ENCODE data around the gene CHST3.
A peak's percentile ranks its signal among the peaks of the same experiment; 100 is the strongest.

Gene CHST3

DNA sequence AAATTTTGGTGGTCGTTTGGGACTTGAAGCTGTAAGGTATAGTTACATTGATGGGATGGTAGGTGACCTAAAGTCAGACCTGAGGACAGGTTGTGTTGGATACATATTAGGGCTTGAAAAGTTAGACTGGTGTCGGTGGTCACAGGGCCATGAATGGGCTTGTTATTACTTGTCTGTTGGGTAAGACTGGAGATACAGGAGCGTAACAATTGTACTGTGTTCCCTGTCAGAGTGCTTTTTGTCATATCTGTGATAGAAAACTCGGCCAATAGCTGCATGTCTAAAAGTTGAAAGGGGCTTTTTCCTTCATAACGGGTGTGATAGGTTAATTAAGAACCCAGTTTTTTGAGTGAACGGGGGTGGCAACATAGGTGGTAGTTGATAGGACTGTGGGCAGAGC, 13.5 kb upstream of the CHST3 start:
- Histone ChIP-seq H3K4me3 (no peak overlapping the region), H3K27ac (no peak overlapping the region), H3K9me3 (peaks cover 7 to 32% (median 24%) of the 10 kb centered on the region in 3 donors), H3K27me3 (no peaks in the 10 kb centered on the region), H3K36me3 (no peaks in the 10 kb centered on the region), H3K4me1 (no peaks in the 10 kb centered on the region)
- intact Hi-C loops (cut with DNase I; ENCODE audit: low total_unique reads): no loop called here
- TF ChIP-seq, protein P1, sequence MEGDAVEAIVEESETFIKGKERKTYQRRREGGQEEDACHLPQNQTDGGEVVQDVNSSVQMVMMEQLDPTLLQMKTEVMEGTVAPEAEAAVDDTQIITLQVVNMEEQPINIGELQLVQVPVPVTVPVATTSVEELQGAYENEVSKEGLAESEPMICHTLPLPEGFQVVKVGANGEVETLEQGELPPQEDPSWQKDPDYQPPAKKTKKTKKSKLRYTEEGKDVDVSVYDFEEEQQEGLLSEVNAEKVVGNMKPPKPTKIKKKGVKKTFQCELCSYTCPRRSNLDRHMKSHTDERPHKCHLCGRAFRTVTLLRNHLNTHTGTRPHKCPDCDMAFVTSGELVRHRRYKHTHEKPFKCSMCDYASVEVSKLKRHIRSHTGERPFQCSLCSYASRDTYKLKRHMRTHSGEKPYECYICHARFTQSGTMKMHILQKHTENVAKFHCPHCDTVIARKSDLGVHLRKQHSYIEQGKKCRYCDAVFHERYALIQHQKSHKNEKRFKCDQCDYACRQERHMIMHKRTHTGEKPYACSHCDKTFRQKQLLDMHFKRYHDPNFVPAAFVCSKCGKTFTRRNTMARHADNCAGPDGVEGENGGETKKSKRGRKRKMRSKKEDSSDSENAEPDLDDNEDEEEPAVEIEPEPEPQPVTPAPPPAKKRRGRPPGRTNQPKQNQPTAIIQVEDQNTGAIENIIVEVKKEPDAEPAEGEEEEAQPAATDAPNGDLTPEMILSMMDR (IDR thresholded peaks at IDR 0.05): no peak
- DNase-seq: no peak

DNA sequence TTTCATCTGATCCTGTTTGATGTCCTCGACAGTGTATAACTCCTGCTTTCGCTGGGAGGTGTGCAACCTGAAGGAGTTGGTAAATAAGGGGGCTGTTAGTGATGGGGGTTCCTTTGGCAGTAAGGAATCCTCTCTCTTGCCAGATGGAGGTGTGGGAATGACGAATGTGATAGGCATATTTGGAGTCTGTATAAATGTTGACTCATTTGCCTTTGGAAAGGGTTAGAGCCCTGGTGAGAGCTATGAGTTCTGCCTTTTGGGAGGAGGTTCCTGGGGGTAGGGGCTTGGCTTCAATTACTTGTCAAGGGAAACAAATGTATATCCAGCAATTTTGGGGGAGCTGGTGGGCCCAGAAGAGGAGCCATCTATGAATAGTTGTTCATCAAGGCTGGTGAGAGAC, 11.4 kb upstream of the CHST3 start:
- peaks cover 0 to 11% (median 5%) of the 10 kb centered on the region in 3 donors for H3K9me3 ChIP-seq
- H3K36me3 ChIP-seq: no peaks in the 10 kb centered on the region
- H3K4me3 ChIP-seq: no peak overlapping the region
- H3K27me3 ChIP-seq: no peaks in the 10 kb centered on the region
- no peaks in the 10 kb centered on the region for H3K4me1 ChIP-seq
- intact Hi-C loops (cut with DNase I; ENCODE audit: low total_unique reads): no loop called here
- DNase-seq: no peak
- H3K27ac ChIP-seq: no peak overlapping the region
- TF ChIP-seq, protein P1 (IDR thresholded peaks at IDR 0.05): no peak

DNA sequence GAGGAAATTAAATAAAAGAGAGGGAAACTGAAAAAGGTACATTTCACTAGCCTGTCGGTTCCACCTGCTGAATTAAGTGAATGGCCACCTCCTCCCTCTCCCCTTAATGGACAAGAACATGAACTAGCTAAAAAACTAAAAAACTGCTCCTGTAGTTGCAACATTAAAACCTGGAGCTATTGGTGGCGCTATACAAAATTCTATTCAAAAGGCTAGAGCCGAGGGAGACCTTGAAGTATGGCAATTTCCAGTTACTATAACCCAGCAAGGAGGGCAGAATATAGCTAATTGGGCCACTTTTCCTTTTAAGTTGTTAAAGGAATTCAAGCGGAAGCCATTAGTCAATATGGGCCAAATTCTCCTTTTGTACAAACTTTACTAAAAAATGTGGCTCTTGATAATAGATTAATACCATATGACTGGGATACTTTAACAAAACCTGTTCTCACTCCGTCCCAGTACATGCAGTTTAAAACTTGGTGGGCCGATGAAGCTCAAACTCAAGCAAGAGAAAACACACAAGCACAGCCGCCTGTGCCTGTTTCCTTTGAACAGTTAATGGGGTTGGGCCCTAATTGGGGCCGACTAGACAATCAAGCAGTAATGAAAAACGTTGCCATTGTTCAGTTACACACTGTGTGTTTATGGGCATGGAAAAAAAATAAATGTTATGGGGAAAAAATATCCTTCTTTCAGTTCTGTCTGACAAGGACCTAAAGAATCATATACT, 6.5 kb upstream of the CHST3 start:
- DNase-seq: no peak
- H3K4me3 ChIP-seq: no peak overlapping the region
- H3K4me1 ChIP-seq: peaks cover 0 to 2% (median 1%) of the 10 kb centered on the region in 4 donors
- no peaks in the 10 kb centered on the region for H3K27me3 ChIP-seq
- no peaks in the 10 kb centered on the region for H3K36me3 ChIP-seq
- intact Hi-C loops (cut with DNase I; ENCODE audit: low total_unique reads): loop anchor here (5.0 kb wide), 1 partner anchor 380 kb away; no protein-coding TSS in a partner anchor
- no peaks in the 10 kb centered on the region for H3K9me3 ChIP-seq
- H3K27ac ChIP-seq: no peak overlapping the region
- TF ChIP-seq, protein P1 (IDR thresholded peaks at IDR 0.05): no peak

DNA sequence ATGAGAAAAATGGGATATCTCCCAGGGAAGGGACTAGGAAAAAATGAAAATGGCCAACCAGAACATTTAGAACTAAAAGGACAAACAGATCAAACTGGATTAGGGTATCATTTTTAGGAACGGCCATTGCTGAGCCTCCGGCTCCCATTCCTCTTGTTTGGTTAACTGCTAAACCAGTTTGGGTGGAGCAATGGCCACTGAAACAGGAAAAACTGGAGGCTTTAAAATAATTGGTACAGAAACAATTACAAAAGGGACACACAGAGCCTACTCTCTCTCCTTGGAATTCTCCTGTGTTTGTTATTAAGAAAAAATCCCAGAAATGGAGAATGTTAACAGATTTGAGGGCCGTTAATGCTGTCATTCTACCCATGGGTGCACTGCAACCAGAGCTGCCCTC, 4.7 kb upstream of the CHST3 start:
- Histone ChIP-seq H3K36me3 (no peaks in the 10 kb centered on the region), H3K9me3 (no peaks in the 10 kb centered on the region), H3K4me3 (no peak overlapping the region), H3K4me1 (peaks cover 0 to 15% (median 7%) of the 10 kb centered on the region in 4 donors), H3K27me3 (no peaks in the 10 kb centered on the region), H3K27ac (no peak overlapping the region)
- intact Hi-C loops (cut with DNase I; ENCODE audit: low total_unique reads): loop anchor here (5.0 kb wide), 1 partner anchor 378 kb away; no protein-coding TSS in a partner anchor
- TF ChIP-seq, protein P1 (IDR thresholded peaks at IDR 0.05): no peak
- no peak for DNase-seq

DNA sequence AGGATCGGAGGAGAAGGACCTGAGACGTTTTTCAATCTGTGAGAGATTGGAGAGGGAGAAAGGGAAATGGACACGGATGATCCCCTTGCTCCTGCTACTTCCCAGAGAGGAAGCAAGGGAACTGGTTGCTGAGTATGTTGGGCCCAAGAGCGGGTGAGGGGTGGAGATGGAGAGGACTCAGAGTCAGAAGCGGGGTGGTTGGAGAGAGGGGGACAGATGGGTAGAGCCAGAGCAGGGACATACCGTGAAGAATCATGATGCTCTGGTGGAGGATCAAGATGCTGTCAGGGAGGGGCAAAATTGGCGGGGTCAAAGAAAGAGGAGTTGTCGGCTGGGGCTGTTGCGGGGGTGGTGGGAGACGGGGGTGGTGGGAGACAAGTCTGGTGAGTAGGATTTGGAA, 2.4 kb upstream of the CHST3 start:
- H3K27ac ChIP-seq: peak overlapping the region in 1 of 2 donors; percentile 94
- H3K4me3 ChIP-seq: no peak overlapping the region
- peak in 1 of 2 donors; percentile 59 for DNase-seq
- H3K4me1 ChIP-seq: peaks cover 0 to 32% (median 21%) of the 10 kb centered on the region in 4 donors
- no peaks in the 10 kb centered on the region for H3K9me3 ChIP-seq
- TF ChIP-seq, protein P1 (IDR thresholded peaks at IDR 0.05): no peak
- H3K27me3 ChIP-seq: no peaks in the 10 kb centered on the region
- intact Hi-C loops (cut with DNase I; ENCODE audit: low total_unique reads): loop anchor here (5.0 kb wide), 1 partner anchor 360 kb away; no protein-coding TSS in a partner anchor
- no peaks in the 10 kb centered on the region for H3K36me3 ChIP-seq

All from tibial artery (tissue), 4 donors.